Uterus (tissue), 2 donors: ENCODE results near the gene FBXO34.

Source experiments
- CTCF ChIP-seq, 4 experiments: fragments of 200-600 bp in 2 of 4; fragments of 450-650 bp in 2 of 4; sonication (generic) in 2 of 4; IDR thresholded peaks; one replicate each; pipeline ENCODE4 v1.5.1; 2016 to 2019; ENCODE audit warnings: antibody characterized with exemption in 4 of 4, mild to moderate bottlenecking in 2 of 4, moderate library complexity in 1 of 4
- POLR2A ChIP-seq, 2 donors: fragments of 450-650 bp; IDR thresholded peaks; one replicate each; pipeline ENCODE4 v1.6.1; 2016; ENCODE audit warnings: antibody characterized with exemption in 2 of 2, mild to moderate bottlenecking in 1 of 2, moderate library complexity in 1 of 2

GRCh38 chr14:55332654-55333570 lies 61.7 kb downstream of the FBXO34 start:
- TF ChIP-seq CTCF (IDR thresholded peaks at IDR 0.05) (no peak), POLR2A (IDR thresholded peaks at IDR 0.05) (no peak)
